Camera-type eye (tissue), 1 donor: ENCODE results near the gene SGMS1. TPM values are rescaled to one million over a fixed set of nuclear protein-coding genes. Genes with fewer than 3 reads are reported as not detected.

ENCODE experiments used
- total RNA-seq: library from RNA; depleted of rRNA; stranded (reverse); fragments of >200 nt; gene quantifications from one replicate; pipeline ENCODE4 v1.2.3, GENCODE V29; 2014

SGMS1 gene
- 77.0 TPM for total RNA-seq

GRCh38 chr10:50623663-50624412 lies at the start of gene SGMS1:
TSS of gene SGMS1 (minus strand) at chr10:50623956. CDS start at chr10:50344114, 279,842 bp downstream.

Other genes with a start within 250 kb of the SGMS1 start
- 6.3 TPM for gene ASAH2B, start 116.0 kb upstream of the SGMS1 start, total RNA-seq